Fibroblast of lung (primary cell): ENCODE data around the gene VKORC1L1.

ENCODE experiments used
- EZH2 ChIP-seq: IDR thresholded peaks from 2 replicates; pipeline ENCODE4 v1.5.1; 2012; ENCODE audit warnings: low read length, control low read depth, mild to moderate bottlenecking; ENCODE audit errors: missing control alignments
- TF ChIP-seq, protein P1 (sequence below), 2 donors: IDR thresholded peaks in 1 of 2; conservative IDR thresholded peaks in 1 of 2; 1 replicate in 1 of 2; 2 replicates in 1 of 2; pipeline ENCODE4 v1.5.1; 2011 to 2012; ENCODE audit warnings: low read length in 2 of 2, control low read depth in 1 of 2, inconsistent platforms in 1 of 2, low read depth in 1 of 2, mild to moderate bottlenecking in 1 of 2

DNA sequence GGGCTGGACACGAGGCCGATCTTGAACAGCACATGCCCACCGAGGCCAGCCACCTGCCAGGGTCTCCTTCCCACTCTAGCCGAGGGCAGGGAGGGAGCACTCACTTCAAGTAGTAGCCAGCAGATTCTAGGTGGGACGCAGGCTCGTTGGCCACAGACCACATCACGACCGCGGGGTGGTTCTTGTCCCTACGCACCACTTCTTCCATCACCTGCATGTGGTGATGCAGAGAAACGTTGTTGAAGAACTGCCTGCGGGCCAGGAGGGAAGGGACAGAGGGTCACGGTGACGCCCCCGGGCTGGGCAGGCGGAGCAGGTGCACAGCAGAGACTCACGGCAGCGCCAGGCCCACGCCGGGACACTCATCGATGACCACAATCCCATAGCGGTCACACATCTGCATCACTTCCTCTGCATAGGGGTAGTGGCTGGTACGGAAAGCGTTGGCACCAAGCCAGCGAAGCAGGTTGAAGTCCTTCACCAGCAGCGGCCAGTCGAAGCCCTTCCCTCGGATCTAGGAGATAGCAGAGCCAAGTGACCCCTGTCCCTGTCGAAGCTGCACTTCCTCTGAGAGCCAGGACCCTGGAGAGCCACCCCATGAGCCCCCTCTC is 101.4 kb downstream of the VKORC1L1 start:
- TF ChIP-seq, protein P1, sequence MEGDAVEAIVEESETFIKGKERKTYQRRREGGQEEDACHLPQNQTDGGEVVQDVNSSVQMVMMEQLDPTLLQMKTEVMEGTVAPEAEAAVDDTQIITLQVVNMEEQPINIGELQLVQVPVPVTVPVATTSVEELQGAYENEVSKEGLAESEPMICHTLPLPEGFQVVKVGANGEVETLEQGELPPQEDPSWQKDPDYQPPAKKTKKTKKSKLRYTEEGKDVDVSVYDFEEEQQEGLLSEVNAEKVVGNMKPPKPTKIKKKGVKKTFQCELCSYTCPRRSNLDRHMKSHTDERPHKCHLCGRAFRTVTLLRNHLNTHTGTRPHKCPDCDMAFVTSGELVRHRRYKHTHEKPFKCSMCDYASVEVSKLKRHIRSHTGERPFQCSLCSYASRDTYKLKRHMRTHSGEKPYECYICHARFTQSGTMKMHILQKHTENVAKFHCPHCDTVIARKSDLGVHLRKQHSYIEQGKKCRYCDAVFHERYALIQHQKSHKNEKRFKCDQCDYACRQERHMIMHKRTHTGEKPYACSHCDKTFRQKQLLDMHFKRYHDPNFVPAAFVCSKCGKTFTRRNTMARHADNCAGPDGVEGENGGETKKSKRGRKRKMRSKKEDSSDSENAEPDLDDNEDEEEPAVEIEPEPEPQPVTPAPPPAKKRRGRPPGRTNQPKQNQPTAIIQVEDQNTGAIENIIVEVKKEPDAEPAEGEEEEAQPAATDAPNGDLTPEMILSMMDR (conservative IDR thresholded peaks at IDR 0.05 in 1 of 2, IDR thresholded peaks at IDR 0.05 in 1 of 2; ENCODE audit: low read depth in 1 of 2, low read length in 2 of 2) = no peak
- no peak for TF ChIP-seq EZH2
